GM19467 (cell line): ENCODE results near the gene WFIKKN2.
A peak's percentile ranks its signal among the peaks of the same experiment; 100 is the strongest.
"Not testable (repeated sequence)": the region's sequence is repeated elsewhere in the genome, so short reads cannot be mapped to it uniquely, and the experiment has no call there.

Source experiments
- ATAC-seq: cut with Tn5 transposase; IDR thresholded peaks from one replicate; pipeline ENCODE4 v1.9.1; 2021; ENCODE audit warnings: mild to moderate bottlenecking, moderate library complexity; ENCODE audit not compliant: unreplicated experiment

Gene WFIKKN2

GRCh38 chr17:50850640-50851039, 15.3 kb downstream of the WFIKKN2 start:
- no peak for ATAC-seq

DNA sequence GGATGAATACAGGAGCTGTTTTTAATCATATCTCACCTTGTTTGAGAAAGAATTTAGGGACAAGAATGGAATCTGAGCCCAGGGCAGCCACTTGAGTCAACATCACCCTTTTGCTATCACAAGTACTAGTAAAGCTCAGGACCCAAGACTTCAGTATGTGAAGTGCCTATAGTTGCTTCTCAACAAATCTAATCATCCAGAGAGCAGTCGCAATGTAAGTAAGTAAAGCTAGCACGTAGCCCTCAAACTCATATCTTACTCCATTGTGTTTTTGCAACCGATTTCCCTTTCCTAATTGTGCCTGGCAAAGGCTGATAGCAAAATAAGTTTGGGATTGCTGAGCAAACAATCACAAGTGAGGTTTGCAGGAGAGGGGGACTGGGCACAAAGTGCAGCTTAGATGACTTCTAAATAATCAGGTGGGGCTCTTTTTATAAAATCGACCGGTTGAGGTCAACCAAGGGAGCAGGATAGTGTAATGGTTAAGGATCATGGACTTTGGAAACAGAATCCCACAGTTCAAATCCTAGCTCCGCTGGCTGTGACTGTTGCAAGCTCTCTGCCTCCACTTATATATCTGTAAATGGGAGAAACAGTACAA, 17.7 kb downstream of the WFIKKN2 start:
- no peak for ATAC-seq

DNA sequence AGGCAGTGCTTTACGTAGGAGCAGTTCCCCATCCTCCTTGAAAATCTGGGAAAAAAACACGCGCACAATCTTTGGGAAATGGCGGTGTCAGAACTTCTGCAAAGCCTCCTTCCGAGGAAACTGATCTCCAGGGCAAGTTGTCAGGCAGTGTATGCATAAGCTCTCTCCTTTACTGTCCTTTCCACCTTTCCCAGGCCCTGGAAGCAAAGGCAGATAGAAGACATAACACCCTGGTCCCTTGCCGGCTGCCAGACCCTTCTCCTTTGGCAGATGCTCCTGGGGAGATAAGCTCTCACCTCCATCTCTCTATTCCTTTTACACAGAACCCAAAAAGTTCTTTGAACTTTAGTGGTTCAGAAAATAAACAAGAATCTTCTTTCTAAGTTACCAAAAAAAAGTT, 18.4 kb downstream of the WFIKKN2 start:
- ATAC-seq, result no peak

- no peak for ATAC-seq
Observed at GRCh38 chr17:50855708-50856330, 20.4 kb downstream of the WFIKKN2 start.

GRCh38 chr17:50856431-50856830, 21.0 kb downstream of the WFIKKN2 start:
- ATAC-seq, result no peak

GRCh38 chr17:50858486-50859225, 23.3 kb downstream of the WFIKKN2 start:
- no peak for ATAC-seq

- ATAC-seq, result not testable (repeated sequence)
Observed at GRCh38 chr17:50859727-50860126, 24.3 kb downstream of the WFIKKN2 start.

GRCh38 chr17:50861334-50861676, 25.9 kb downstream of the WFIKKN2 start:
- no peak for ATAC-seq

- no peak for ATAC-seq
Observed at GRCh38 chr17:50861822-50862528, 26.6 kb downstream of the WFIKKN2 start.

DNA sequence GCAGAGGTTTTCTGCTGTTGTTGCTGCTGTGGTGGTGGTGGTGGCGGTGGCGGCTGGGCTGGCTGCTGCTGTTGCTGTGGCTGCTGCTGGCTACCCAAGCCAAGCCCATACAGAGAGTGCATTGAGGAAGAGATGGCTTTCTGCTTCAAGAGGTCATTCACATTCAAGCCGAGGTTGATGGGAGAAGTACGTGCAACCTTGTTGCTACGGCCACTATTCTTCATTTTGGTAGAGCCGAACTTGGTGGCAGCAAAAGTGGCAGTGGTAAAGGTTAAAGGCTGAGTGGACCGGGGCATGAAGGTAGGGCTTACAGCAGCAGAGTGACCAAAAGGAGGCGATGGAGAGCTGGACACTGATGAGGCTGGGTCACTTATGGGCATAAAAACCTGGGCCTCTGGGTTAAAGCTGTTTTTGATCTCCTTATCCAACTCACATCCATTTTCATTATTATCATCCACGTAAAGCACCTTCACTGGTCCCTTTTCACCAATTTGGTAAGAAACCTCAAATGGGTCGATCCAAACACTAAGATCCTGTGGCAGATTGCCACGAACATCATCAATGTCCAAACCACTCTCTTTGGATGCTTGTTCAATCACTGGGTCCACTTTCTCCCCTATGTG, 27.9 kb downstream of the WFIKKN2 start:
- ATAC-seq, result no peak

DNA sequence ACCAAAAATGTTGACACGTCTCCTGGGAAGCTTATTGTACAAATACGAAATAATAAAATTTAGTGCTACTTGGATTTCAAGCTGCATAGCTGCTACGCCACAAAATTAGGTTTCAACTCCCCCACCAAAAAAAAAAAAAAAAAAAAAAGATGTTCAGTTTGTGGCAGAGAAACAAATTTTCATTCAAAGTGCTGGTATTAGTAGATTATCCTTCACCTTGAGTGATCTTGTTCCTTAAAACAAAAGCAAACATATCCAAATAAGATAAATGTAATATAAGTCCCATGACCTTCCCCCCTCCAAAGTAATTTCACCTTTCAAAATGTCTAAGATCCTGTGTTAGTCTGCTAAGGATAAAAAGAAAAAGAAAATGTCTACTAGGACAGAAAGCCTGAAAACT, 28.5 kb downstream of the WFIKKN2 start:
- no peak for ATAC-seq

DNA sequence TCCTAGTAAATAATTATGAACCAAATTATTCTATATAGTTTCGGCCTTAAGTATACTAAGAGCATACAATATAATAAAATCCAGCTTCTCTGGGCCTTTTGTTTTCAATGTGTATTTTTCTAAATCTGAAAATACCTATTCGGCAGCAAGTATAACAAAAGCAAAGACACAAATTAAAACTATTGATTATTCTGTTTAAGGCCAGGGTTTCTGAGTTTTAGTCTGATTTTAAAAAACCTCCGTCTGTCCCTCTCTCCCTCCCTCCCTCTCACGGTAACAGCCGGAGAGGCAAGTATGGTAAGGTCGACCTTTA, 29.3 kb downstream of the WFIKKN2 start:
- no peak for ATAC-seq

GRCh38 chr17:50865060-50865867, 29.9 kb downstream of the WFIKKN2 start:
- ATAC-seq, result peak; percentile 8

DNA sequence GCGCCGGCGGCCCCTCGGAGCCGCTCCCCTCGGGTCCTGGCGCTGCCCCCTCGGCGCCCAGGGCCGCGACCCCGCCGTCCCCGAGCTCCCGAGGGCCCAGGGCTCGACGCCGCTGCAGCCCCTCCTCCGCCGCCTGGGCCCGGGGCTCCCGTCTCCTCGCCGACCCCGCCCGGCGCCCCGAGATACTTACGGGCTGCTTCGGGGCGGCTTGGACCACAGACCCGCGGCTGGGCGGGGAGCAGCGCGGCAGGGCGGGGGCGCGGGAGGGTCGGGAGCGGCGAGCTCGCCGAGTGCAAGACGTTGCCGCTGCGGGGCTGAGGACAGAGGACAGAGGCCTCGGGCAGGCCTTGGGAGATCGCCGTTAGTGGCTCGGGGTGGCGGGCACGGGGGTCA, 30.5 kb downstream of the WFIKKN2 start:
- peak; percentile 3 for ATAC-seq

GRCh38 chr17:50866261-50866949, 31.0 kb downstream of the WFIKKN2 start, which contains the start of gene TOB1:
Gene TOB1 (minus strand): TSS chr17:50866354. CDS start chr17:50864017, 2,337 bp downstream.
- ATAC-seq, result peak; percentile 60

DNA sequence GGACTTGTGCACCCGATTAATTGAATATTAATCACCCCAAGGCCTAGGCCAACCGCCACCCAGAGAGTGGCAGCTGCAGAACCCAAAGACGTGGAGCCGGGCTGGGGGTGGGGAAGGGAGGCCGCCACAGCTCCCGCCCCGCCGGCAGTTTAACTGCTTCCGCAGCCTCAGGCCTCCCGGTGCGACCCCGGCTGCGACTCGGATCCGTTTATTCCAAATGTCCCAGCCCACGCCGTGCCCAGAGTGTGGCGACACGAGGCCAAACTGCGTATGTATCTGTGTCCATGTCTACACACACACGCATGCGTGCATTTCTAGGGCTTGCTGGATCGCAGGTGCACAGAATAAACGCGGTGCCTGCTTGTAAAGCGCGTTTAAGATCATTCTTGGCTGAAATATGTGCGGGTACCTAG, 31.6 kb downstream of the WFIKKN2 start:
- ATAC-seq, result peak; percentile 8

GRCh38 chr17:50867363-50868139, 32.2 kb downstream of the WFIKKN2 start:
- peak; percentile 29 for ATAC-seq

DNA sequence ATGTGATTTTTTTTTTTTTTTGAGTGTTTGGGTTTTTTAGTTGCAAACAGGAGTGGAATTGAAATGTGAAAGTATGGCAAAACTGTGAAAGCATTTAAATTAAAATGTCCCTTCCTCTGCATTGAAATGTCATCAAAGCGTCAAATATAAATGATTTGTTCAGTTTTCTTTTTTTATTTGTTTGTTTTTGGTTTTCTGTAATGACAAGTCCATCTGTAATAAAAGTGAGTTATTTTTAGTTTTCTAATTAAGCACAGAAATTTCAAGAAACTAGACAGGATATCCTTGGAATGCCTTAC, 32.7 kb downstream of the WFIKKN2 start:
- ATAC-seq, result no peak

- ATAC-seq, result no peak
Observed at GRCh38 chr17:50868602-50869001, 33.2 kb downstream of the WFIKKN2 start.
